Right ventricle myocardium inferior (tissue), 1 donor: ENCODE measurements around the gene FBXO7. TPM values are rescaled to one million over a fixed set of nuclear protein-coding genes. Genes with fewer than 3 reads are reported as not detected.
A peak's percentile ranks its signal among the peaks of the same experiment; 100 is the strongest.
"Not testable (repeated sequence)": the region's sequence is repeated elsewhere in the genome, so short reads cannot be mapped to it uniquely, and the experiment has no call there.

Experiments
- ATAC-seq: fragments of 200-7000 bp; cut with Tn5 transposase; one replicate; pipeline ENCODE4 v1.9.1; 2020; ENCODE audit warnings: mild to moderate bottlenecking, moderate library complexity
- DNase-seq: peaks from one replicate; pipeline ENCODE4 v3.0.0; 2021; ENCODE audit errors: missing footprints
- intact Hi-C: fragments of 100-400 bp; cut with DNase I; formaldehyde crosslinking; loops from one replicate; pipeline ENCODE4 v1.11.0; 2022
- long read RNA-seq: library from polyadenylated mRNA; unstranded; transcript quantifications from one replicate; pipeline ENCODE4 v2.0.0, GENCODE V29; 2021
- total RNA-seq: library from RNA; stranded (reverse); fragmentation: NEBNext Ultra II Directional; extraction: Animal tissue kit (Norgen Biotek cat#: 25700); gene quantifications from one replicate; pipeline ENCODE4 v1.2.1, GENCODE V29; 2021
- donor health status: DM: no; HTN: yes; CAD: no; lungs with severe emphysema.

Gene FBXO7
- 35.8 TPM for total RNA-seq
- long read RNA-seq, transcript FBXO7-201 (9 exons, 2,195 nt): major isoform, 21 of 38 reads
- long read RNA-seq, transcript FBXO7-204 (9 exons, 1,921 nt): minor isoform, 5 of 38 reads
- long read RNA-seq, partial matches to known transcripts: 0 of 38 reads
- long read RNA-seq, other reads (novel, unspliced or antisense): 3 of 38 reads

GRCh38 chr22:32474635-32475467 lies at the start of gene FBXO7:
Gene FBXO7 (plus strand): TSS chr22:32474811. CDS start chr22:32475003, 192 bp downstream.
- intact Hi-C loops: loop anchor here (2.0 to 5.0 kb wide), 2 partner anchors 62 to 498 kb away; partner anchors contain the start of gene RTCB
- DNase-seq (peak; percentile 97), ATAC-seq (peak; percentile 92)

GRCh38 chr22:32426881-32427280 lies 47.7 kb upstream of the FBXO7 start:
- no peak for ATAC-seq
- intact Hi-C loops: no loop called here

GRCh38 chr22:32430352-32430751 lies 44.3 kb upstream of the FBXO7 start:
- DNase-seq (no peak), ATAC-seq (no peak)
- intact Hi-C loops: no loop called here

More at GRCh38 chr22:32426881-32427280, 47.7 kb upstream of the FBXO7 start:
- no peak for DNase-seq

DNA sequence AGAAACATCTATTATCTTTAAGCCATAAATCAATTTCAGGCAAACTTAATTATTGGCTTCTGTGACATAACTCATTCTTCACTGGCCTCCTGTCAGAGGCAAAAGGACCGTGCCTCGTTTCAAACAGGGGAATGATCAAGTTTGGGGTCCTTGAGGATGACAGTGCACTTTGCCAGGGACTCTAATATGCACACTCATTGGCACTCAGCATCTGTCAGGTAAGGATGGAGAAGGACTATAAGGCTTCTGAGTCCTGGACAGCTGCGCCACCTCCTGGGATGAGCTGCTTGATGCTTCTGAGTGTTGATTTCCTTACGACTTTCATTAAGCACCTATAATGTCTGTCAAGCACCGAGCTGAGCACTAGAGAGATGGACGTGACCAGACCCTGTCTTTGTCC lies 30.5 kb upstream of the FBXO7 start:
- intact Hi-C loops: no loop called here
- DNase-seq (no peak), ATAC-seq (no peak)

DNA sequence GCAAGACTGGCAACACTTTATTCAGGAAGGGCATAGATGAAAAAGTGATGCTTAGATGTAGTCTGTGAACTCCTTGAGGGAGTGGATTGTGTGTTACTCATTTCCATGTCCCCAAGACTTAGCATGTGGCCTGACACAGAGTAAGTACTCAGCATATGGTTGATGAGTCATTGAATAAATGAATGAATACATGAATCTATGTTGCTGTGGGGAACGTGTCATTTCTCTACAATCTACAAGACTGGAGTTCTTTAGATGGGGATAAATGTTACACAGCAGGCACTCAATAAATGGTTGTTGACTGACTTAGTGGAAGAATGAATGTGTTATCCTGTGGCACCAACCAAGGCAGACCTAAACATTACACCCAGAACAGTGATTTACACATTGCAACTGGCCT lies 28.3 kb upstream of the FBXO7 start:
- intact Hi-C loops: no loop called here
- DNase-seq: no peak
- no peak for ATAC-seq

GRCh38 chr22:32448980-32449379 lies 25.6 kb upstream of the FBXO7 start:
- DNase-seq: no peak
- intact Hi-C loops: no loop called here
- no peak for ATAC-seq

GRCh38 chr22:32457031-32457430 lies 17.6 kb upstream of the FBXO7 start:
- DNase-seq: no peak
- intact Hi-C loops: no loop called here
- no peak for ATAC-seq

DNA sequence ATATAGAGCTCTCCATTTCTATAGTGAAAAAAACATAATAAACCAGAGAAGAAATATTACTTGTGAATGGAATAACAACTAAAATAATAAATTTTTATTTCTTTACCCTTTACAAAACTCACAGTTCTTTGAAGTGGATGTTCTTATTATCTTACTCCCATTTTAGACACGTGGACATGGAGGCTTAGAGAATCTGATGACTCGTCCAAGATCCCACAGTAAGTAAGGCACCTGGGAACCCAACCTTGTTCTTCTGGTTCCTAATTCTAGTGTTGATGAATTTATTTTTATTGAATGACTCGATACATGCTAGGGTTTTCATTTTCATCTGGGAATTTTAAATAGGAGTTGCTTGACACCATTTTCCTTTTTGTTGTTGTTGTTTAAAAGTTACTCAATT lies 12.2 kb upstream of the FBXO7 start:
- intact Hi-C loops: no loop called here
- no peak for DNase-seq
- ATAC-seq: no peak

DNA sequence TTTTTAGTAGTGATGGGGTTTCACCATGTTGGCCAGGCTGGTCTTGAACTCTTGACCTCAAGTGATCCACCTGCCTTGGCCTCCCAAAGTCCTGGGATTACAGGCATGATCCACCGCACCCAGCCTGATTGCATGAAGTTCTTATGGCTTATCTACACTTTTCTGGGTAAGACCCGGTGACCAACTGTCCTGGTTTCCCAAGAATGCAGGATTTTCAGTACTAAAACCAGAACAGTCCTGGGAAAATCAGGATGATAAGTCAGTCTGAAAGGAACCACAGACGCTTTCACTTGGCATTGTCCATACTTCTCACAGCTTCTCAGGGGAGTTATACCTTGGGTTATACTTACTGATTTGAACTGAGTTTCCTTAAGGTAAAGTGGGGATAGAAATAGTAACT lies 8.9 kb upstream of the FBXO7 start:
- intact Hi-C loops: no loop called here
- DNase-seq (no peak), ATAC-seq (no peak)

DNA sequence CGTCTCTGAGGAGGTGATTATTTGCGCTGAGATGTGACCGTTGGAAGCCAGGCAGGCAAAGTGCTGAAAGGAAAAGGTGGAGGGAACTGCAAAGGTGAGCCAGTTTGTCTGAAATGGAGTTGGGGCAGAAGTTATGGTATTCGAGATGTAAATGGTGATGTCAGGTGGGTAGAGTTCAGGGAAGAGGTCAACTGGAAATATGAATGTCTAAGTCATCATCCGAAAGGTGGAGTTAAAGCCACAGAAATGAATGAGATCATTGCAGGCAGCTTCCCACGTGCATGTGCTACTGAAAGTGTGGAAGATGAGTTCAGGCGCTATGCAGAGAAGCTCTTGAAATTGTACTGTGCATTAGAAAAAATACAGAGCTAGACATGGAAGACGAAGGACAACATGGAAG lies 8.1 kb upstream of the FBXO7 start:
- intact Hi-C loops: no loop called here
- ATAC-seq (no peak), DNase-seq (no peak)

DNA sequence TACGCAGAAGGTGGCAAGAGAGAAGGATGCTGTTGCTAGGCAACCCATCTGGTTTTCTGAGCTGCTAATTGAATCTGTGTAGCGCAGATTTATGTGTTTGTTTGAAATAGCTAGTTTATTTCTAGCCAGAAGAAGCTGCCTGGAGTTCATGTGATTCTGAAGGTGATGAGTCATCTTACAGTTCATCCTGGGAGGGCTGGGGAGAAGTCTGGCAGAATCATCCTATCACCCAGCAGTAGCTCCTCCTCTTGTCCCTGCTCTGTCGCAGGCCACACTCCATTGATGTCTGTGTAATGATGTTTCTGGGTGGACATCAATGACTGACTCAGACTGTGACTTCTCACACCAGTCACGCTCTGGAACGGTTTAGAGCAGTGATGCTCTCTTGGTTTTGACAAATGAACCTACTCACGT lies 4.8 kb upstream of the FBXO7 start:
- no peak for DNase-seq
- intact Hi-C loops: loop anchor here (5.0 kb wide), 1 partner anchor 493 kb away; no protein-coding TSS in a partner anchor
- ATAC-seq: no peak

DNA sequence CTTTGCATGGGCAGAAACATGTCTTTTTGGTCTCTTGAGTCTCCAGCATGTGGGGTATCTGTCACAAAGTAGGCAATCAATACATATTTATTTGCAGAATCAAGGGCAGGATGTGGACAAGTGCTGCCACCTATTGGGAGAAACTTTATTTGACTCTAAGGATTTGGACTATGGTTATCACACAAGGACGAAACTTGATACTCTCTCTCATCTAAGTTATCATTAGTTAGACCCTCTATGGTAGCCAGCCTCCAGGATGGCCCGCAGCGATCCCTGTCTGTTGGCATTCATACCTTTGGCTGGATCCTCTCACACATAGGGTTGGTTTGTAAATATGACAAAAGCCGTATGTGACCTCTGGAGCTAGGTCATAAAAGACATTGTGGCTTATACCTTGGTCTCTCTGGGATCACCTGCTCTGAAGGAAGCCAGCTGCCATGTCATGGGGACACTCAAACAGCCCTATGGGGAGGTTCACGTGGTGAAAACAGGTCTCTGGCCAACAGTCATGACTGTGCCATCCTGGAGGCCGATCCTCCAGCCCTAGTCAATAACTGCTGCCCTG lies 1.1 kb upstream of the FBXO7 start:
- DNase-seq (no peak), ATAC-seq (no peak)
- intact Hi-C loops: loop anchor here (5.0 kb wide), 1 partner anchor 496 kb away; no protein-coding TSS in a partner anchor

- intact Hi-C loops: loop anchor here (2.0 kb wide), 1 partner anchor 63 kb away; the partner anchor contains the start of gene RTCB
- DNase-seq (no peak), ATAC-seq (peak; percentile 17)
Observed at GRCh38 chr22:32475468-32476010, 928 bp downstream of the FBXO7 start.

- ATAC-seq: no peak
- intact Hi-C loops: no loop called here
Observed at GRCh38 chr22:32476281-32477195, 1.9 kb downstream of the FBXO7 start.

GRCh38 chr22:32477596-32477995 lies 3.0 kb downstream of the FBXO7 start:
- no peak for ATAC-seq
- intact Hi-C loops: no loop called here

More at GRCh38 chr22:32476281-32477195, 1.9 kb downstream of the FBXO7 start:
- no peak for DNase-seq

GRCh38 chr22:32478552-32478951 lies 3.9 kb downstream of the FBXO7 start:
- DNase-seq, ATAC-seq, intact Hi-C loops: not testable (repeated sequence)

More at GRCh38 chr22:32477596-32477995, 3.0 kb downstream of the FBXO7 start:
- DNase-seq: no peak

GRCh38 chr22:32478994-32479393 lies 4.4 kb downstream of the FBXO7 start:
- ATAC-seq: no peak
- intact Hi-C loops: no loop called here
- DNase-seq: no peak

GRCh38 chr22:32480238-32480637 lies 5.6 kb downstream of the FBXO7 start:
- intact Hi-C loops: no loop called here
- ATAC-seq (no peak), DNase-seq (no peak)
